HG02759 (cell line): ENCODE results near the gene FOLR3.
"Not testable (repeated sequence)": the region's sequence is repeated elsewhere in the genome, so short reads cannot be mapped to it uniquely, and the experiment has no call there.

Source experiments
- ATAC-seq: cut with Tn5 transposase; IDR thresholded peaks from one replicate; pipeline ENCODE4 v1.9.1; 2021; ENCODE audit warnings: mild to moderate bottlenecking, moderate library complexity; ENCODE audit not compliant: unreplicated experiment

FOLR3 gene

GRCh38 chr11:72160319-72160718 lies 24.8 kb downstream of the FOLR3 start:
- no peak for ATAC-seq

- ATAC-seq, result no peak
These were observed 27.5 kb downstream of the FOLR3 start for GRCh38 chr11:72162891-72163492.

- not testable (repeated sequence) for ATAC-seq
These were observed 28.7 kb downstream of the FOLR3 start for GRCh38 chr11:72164187-72164586.

- not testable (repeated sequence) for ATAC-seq
These were observed 33.6 kb downstream of the FOLR3 start for GRCh38 chr11:72169046-72169555.

GRCh38 chr11:72169754-72170153 lies 34.2 kb downstream of the FOLR3 start:
- not testable (repeated sequence) for ATAC-seq

- ATAC-seq, result not testable (repeated sequence)
These were observed 36.5 kb downstream of the FOLR3 start for GRCh38 chr11:72172043-72172442.

- ATAC-seq, result no peak
These were observed 37.8 kb downstream of the FOLR3 start for GRCh38 chr11:72173291-72173690.

- no peak for ATAC-seq
These were observed 39.0 kb downstream of the FOLR3 start for GRCh38 chr11:72174302-72175070.

GRCh38 chr11:72177656-72178055 lies 42.1 kb downstream of the FOLR3 start:
- ATAC-seq, result no peak

- ATAC-seq, result no peak
These were observed 43.7 kb downstream of the FOLR3 start for GRCh38 chr11:72179049-72179803.

- ATAC-seq, result no peak
These were observed 44.4 kb downstream of the FOLR3 start for GRCh38 chr11:72179804-72180396.

GRCh38 chr11:72180892-72181552 lies 45.5 kb downstream of the FOLR3 start:
- not testable (repeated sequence) for ATAC-seq

GRCh38 chr11:72181553-72181958 lies 46.0 kb downstream of the FOLR3 start:
- not testable (repeated sequence) for ATAC-seq

GRCh38 chr11:72188267-72188666 lies 52.7 kb downstream of the FOLR3 start:
- ATAC-seq, result no peak
